Type B pancreatic cell (in vitro differentiated cells): ENCODE measurements around the gene DEPDC4. TPM values are rescaled to one million over a fixed set of nuclear protein-coding genes. Genes with fewer than 3 reads are reported as not detected.
"Not testable (repeated sequence)": the region's sequence is repeated elsewhere in the genome, so short reads cannot be mapped to it uniquely, and the experiment has no call there.

Experiments used
- DNase-seq: peaks from one replicate; pipeline ENCODE4 v3.0.0; 2021; ENCODE audit warnings: mixed read lengths; ENCODE audit not compliant: unreplicated experiment; ENCODE audit errors: extremely low spot score
- H3K27ac Mint-ChIP-seq: 2 replicates; pipeline ENCODE4 v1.8.0; 2021; ENCODE audit warnings: mild to moderate bottlenecking, mixed read lengths
- H3K27me3 Mint-ChIP-seq: 2 replicates; pipeline ENCODE4 v1.8.0; 2021; ENCODE audit warnings: mixed read lengths
- H3K36me3 Mint-ChIP-seq: 2 replicates; pipeline ENCODE4 v1.8.0; 2021; ENCODE audit warnings: mixed read lengths
- H3K4me1 Mint-ChIP-seq: one replicate; pipeline ENCODE4 v1.8.0; 2021; ENCODE audit warnings: mixed read lengths; ENCODE audit not compliant: unreplicated experiment
- H3K4me3 Mint-ChIP-seq: 2 replicates; pipeline ENCODE4 v1.8.0; 2021; ENCODE audit warnings: mild to moderate bottlenecking, mixed read lengths
- H3K9me3 Mint-ChIP-seq: 2 replicates; pipeline ENCODE4 v1.8.0; 2021; ENCODE audit warnings: mixed read lengths
- long read RNA-seq: library from polyadenylated mRNA; unstranded; transcript quantifications from one replicate; pipeline ENCODE4 v2.0.0, GENCODE V29; 2020
- total RNA-seq: library from RNA; stranded (reverse); gene quantifications from 2 replicates; pipeline ENCODE4 v1.2.1, GENCODE V29; 2021; ENCODE audit warnings: low replicate concordance
- TF ChIP-seq, protein P1 (sequence below): fragments of 200-600 bp; sonication (generic); conservative IDR thresholded peaks from 2 replicates; pipeline ENCODE4 v1.5.0; 2021; ENCODE audit warnings: antibody characterized with exemption, mild to moderate bottlenecking

DEPDC4 gene
- total RNA-seq = 1.6 and 2.6 TPM in 2 replicates
- long read RNA-seq, partial matches to known transcripts = 1 of 3 reads
- long read RNA-seq, other reads (novel, unspliced or antisense) = 2 of 3 reads

DNA sequence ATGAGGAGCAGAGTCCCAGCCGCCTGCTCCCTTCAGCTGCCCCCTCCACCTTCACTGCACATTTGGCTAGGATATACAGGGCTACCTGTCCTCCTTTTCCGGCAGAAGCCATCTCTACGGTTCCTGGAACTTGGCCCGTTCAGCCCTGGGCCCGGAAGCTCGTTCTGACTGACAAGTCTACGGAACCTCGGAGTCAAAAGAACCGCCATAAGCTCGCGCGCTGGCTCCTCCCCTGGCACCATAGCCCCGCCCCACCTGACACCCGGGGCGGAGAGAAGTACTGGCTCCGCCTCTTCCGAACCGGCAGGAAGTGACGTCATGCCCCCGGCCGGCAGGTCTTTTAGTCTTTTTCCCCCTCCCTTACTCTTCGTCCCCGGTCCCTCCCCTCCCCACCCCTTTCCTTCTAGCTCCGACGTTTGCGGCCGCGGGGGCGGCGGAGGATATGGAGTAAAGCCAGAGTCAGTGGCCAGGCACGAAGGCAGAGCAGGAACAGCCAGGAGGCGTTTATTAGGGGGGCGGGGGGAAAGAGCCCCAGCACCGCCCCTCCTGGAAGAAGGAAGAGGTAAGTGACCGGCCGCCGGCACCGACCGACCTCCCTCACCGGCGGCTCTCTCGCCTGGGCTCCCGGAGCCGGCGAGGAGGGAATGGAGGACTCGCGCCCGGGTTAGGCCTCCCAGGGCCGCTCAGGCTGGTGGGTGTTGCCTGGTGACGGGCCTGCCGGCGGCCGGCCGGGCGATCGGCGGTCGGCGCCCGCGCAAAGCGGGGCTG, at the start of gene DEPDC4, which contains the start of gene SCYL2:
TSS of gene DEPDC4 (minus strand) at position 245 of the 768 bp plus-strand sequence. CDS start at position 242, 3 bp downstream.
TSS of gene SCYL2 (plus strand) at position 343 of the 768 bp plus-strand sequence. CDS start 15,794 bp downstream, outside the sequence.
- H3K27ac Mint-ChIP-seq = peak within 1 kb of the TSS; percentile 99
- peak; percentile 94 for DNase-seq
- H3K36me3 Mint-ChIP-seq = no peaks in the 10 kb centered on the region
- no peaks in the 10 kb centered on the region for H3K9me3 Mint-ChIP-seq
- TF ChIP-seq, protein P1, sequence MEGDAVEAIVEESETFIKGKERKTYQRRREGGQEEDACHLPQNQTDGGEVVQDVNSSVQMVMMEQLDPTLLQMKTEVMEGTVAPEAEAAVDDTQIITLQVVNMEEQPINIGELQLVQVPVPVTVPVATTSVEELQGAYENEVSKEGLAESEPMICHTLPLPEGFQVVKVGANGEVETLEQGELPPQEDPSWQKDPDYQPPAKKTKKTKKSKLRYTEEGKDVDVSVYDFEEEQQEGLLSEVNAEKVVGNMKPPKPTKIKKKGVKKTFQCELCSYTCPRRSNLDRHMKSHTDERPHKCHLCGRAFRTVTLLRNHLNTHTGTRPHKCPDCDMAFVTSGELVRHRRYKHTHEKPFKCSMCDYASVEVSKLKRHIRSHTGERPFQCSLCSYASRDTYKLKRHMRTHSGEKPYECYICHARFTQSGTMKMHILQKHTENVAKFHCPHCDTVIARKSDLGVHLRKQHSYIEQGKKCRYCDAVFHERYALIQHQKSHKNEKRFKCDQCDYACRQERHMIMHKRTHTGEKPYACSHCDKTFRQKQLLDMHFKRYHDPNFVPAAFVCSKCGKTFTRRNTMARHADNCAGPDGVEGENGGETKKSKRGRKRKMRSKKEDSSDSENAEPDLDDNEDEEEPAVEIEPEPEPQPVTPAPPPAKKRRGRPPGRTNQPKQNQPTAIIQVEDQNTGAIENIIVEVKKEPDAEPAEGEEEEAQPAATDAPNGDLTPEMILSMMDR = no peak
- peaks cover 19% of the 10 kb centered on the region for H3K4me1 Mint-ChIP-seq
- H3K27me3 Mint-ChIP-seq = no peaks in the 10 kb centered on the region
- H3K4me3 Mint-ChIP-seq = peak within 1 kb of the TSS; percentile 100

DNA sequence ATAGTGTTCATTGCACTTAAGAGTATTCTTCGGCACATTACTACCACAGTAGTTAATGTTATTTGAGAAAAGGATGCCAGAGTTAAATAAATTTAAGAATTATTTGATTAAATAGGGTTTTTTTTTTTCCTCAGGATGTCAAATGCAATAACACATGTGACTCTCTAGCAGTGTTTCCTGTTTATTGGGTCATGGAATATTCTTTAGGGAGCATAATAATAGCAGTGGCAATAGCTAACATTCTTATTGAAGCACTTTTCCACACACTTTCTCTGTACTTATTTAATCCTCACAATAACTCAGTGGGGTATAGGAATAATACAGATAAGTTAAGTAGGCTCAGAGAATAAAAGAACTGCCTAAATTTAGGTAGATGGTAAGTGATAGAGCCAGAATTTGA, 44.4 kb upstream of the DEPDC4 start:
- Mint-ChIP-seq H3K27me3 (no peaks in the 10 kb centered on the region), H3K4me1 (no peaks in the 10 kb centered on the region), H3K9me3 (no peaks in the 10 kb centered on the region), H3K27ac (no peak overlapping the region), H3K4me3 (no peak overlapping the region), H3K36me3 (peaks cover 40% of the 10 kb centered on the region)
- TF ChIP-seq, protein P1 = no peak
- no peak for DNase-seq

DNA sequence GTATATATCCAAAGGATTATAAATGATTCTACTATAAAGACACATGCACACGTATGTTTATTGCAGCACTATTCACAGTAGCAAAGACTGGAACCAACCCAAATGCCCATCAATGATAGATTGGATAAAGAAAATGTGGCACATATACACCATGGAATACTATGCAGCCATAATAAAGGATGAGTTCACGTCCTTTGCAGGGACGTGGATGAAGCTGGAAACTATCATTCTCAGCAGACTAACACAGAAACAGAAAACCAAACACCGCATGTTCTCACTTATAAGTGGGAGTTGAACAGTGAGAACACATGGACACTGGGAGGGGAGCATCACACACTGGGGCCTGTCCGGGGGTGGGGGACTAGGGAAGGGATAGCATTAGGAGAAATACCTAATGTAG, 41.3 kb upstream of the DEPDC4 start:
- not testable (repeated sequence) for H3K9me3 Mint-ChIP-seq

DNA sequence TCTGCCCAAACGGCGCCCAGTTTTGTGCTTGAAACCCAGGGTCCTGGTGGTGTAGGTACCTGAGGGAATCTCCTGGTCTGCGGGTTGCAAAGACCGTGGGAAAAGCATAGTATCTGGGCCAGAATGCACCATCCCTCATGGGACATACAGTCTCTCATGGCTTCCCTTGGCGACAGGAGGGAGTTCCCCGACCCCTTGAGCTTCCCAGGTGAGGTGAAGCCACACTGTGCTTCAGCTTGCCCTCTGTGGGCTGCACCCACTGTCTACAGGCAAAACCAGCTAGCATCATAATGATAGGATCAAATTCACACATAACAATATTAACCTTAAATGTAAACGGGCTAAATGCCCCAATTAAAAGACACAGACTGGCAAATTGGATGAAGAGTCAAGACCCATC, 37.5 kb upstream of the DEPDC4 start:
- H3K27me3 Mint-ChIP-seq, H3K4me3 Mint-ChIP-seq, H3K4me1 Mint-ChIP-seq, H3K27ac Mint-ChIP-seq, DNase-seq: not testable (repeated sequence)
- H3K9me3 Mint-ChIP-seq = peaks cover 19% of the 10 kb centered on the region
- peaks cover 82% of the 10 kb centered on the region for H3K36me3 Mint-ChIP-seq

More for the DNA sequence above, 41.3 kb upstream of the DEPDC4 start:
- H3K4me3 Mint-ChIP-seq, H3K27ac Mint-ChIP-seq, DNase-seq, H3K4me1 Mint-ChIP-seq, H3K27me3 Mint-ChIP-seq: not testable (repeated sequence)
- H3K36me3 Mint-ChIP-seq = peaks cover 56% of the 10 kb centered on the region

DNA sequence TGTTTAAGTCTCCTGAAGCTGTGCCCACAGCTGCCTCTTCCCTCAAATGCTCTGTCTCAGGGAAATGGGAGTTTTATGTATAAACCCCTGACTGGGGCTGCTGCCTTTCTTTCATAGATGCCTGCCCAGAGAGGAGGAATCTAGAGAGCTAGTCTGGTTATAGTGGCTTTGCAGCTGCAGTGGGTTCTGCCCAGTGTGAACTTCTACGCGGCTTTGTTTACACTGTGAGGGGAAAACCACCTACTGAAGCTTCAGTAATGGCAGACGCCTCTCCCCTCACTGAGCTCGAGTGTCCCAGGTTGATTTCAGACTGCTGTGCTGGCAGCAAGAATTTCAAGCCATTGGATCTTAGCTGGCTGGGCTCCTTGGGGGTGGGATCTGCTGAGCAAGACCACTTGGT, 37.0 kb upstream of the DEPDC4 start:
- no peaks in the 10 kb centered on the region for H3K4me1 Mint-ChIP-seq
- DNase-seq = no peak
- no peak overlapping the region for H3K27ac Mint-ChIP-seq
- peaks cover 83% of the 10 kb centered on the region for H3K36me3 Mint-ChIP-seq
- H3K9me3 Mint-ChIP-seq = peaks cover 19% of the 10 kb centered on the region
- TF ChIP-seq, protein P1 = no peak
- no peaks in the 10 kb centered on the region for H3K27me3 Mint-ChIP-seq
- no peak overlapping the region for H3K4me3 Mint-ChIP-seq

DNA sequence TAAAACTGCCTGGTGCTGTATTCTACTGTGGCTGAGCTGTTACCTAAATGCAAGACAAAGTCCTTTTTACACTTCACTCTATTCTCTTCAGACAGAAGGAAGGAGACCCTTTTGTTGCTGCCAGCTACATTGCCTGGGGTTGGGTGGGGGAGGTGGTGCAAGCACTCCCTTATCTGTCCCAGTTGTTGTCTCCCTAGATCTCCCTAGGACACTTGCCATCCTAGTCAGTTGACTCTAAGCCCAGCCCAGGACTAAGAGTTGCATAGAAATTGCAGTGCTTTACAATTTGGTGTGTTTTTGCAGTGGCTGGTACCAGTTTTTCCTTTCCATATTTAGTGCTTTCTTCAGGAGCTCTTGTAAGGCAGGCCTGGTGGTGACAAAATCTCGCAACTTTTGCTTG, 35.2 kb upstream of the DEPDC4 start:
- H3K36me3 Mint-ChIP-seq = peaks cover 78% of the 10 kb centered on the region
- TF ChIP-seq, protein P1 = no peak
- H3K27me3 Mint-ChIP-seq = no peaks in the 10 kb centered on the region
- H3K4me3 Mint-ChIP-seq = no peak overlapping the region
- no peak overlapping the region for H3K27ac Mint-ChIP-seq
- H3K4me1 Mint-ChIP-seq = no peaks in the 10 kb centered on the region
- no peak for DNase-seq
- peaks cover 19% of the 10 kb centered on the region for H3K9me3 Mint-ChIP-seq
